Tibial nerve (tissue), 4 donors: Measurements from ENCODE around the gene CTU2. TPM values are rescaled to one million over a fixed set of nuclear protein-coding genes. Genes with fewer than 3 reads are reported as not detected.
A peak's percentile ranks its signal among the peaks of the same experiment; 100 is the strongest.

Experiments
- DNase-seq, 2 donors: peaks; one replicate each; pipeline ENCODE4 v3.0.0-alpha.2; 2019; ENCODE audit warnings: low spot score in 2 of 2
- H3K27ac ChIP-seq, 4 donors: fragments of 200-600 bp; sonication (generic) in 3 of 4; one replicate each; pipeline ENCODE4 v1.5.1; 2017 to 2019; ENCODE audit warnings: mild to moderate bottlenecking in 1 of 4
- H3K27me3 ChIP-seq, 2 donors: fragments of 200-600 bp; sonication (generic) in 1 of 2; one replicate each; pipeline versions ENCODE4 v1.5.1 to v1.6.0; 2017 to 2019
- H3K36me3 ChIP-seq, 3 donors: fragments of 200-600 bp; sonication (generic); one replicate each; pipeline ENCODE4 v1.5.1; 2018 to 2019
- H3K4me1 ChIP-seq, 4 donors: fragments of 200-600 bp; sonication (generic) in 3 of 4; one replicate each; pipeline ENCODE4 v1.5.1; 2017 to 2019
- H3K4me3 ChIP-seq, 4 donors: fragments of 200-600 bp; sonication (generic) in 3 of 4; one replicate each; pipeline ENCODE4 v1.5.1; 2017 to 2019; ENCODE audit warnings: mild to moderate bottlenecking in 1 of 4, moderate library complexity in 1 of 4
- H3K9me3 ChIP-seq, 4 donors: fragments of 200-600 bp; sonication (generic) in 3 of 4; one replicate each; pipeline ENCODE4 v1.5.1; 2017 to 2019
- EP300 ChIP-seq, 2 donors: sonication (generic); formaldehyde crosslinking; IDR thresholded peaks; one replicate each; pipeline ENCODE4 v1.6.1; 2017; ENCODE audit warnings: antibody characterized with exemption in 2 of 2, mild to moderate bottlenecking in 1 of 2
- POLR2A ChIP-seq, 2 donors: fragments of 450-650 bp; IDR thresholded peaks; one replicate each; pipeline ENCODE4 v1.6.1; 2017; ENCODE audit warnings: antibody characterized with exemption in 2 of 2, mild to moderate bottlenecking in 2 of 2, moderate library complexity in 2 of 2
- WGBS, 2 donors: methylation state at CpG; one replicate each; pipeline ENCODE4 v1.1.5; 2018; 5-methylcytosine and 5-hydroxymethylcytosine counted together
- total RNA-seq, 4 donors: library from RNA; depleted of rRNA; stranded (reverse); fragments of >200 nt; gene quantifications; one replicate each; pipeline ENCODE4 v1.1.0, GENCODE V29; 2016
- TF ChIP-seq, protein P1 (sequence below), 5 experiments: fragments of 200-600 bp in 3 of 5; fragments of 450-650 bp in 2 of 5; sonication (generic) in 3 of 5; IDR thresholded peaks; one replicate each; pipeline ENCODE4 v1.5.1; 2016 to 2019; ENCODE audit warnings: antibody characterized with exemption in 5 of 5, mild to moderate bottlenecking in 3 of 5, moderate library complexity in 2 of 5

The CTU2 gene
- total RNA-seq, 4 donors from 2014 or later = 12.3 to 22.5 (median 12.5) TPM

DNA sequence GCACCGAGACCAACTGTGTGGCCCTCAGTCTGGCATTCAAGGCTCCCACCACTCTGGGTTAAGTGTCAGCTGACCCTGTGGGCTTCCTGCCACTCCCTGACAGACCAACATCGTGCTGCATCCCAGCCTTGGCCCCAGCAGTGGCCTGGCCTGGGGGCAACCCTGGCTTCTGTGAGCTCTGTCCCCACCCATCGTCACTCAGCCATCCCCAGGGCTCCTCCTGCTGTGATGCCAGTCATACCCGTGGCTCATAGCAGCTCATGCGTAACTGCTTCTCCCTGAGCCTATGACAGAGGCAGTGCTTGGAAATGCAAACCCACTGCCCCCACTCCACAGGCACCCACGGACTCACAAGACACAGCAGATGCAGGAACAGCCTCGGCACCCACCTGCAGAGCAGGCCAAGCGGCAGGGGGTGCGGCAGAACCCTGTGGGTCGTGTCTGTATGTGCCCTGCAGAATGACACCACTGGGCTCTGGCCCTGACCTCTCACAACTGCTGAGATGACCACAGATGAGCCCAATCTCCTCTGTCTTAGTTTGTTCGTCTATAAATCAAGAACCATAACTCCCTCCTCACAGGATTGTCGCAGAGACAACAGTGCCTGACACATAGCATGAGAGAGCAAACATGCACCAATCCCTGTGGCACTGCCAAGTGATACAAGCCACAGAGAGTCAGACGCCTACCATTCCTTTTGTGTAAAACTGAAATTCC is 52.1 kb downstream of the CTU2 start:
- TF ChIP-seq EP300 (IDR thresholded peaks at IDR 0.05) = no peak
- TF ChIP-seq, protein P1, sequence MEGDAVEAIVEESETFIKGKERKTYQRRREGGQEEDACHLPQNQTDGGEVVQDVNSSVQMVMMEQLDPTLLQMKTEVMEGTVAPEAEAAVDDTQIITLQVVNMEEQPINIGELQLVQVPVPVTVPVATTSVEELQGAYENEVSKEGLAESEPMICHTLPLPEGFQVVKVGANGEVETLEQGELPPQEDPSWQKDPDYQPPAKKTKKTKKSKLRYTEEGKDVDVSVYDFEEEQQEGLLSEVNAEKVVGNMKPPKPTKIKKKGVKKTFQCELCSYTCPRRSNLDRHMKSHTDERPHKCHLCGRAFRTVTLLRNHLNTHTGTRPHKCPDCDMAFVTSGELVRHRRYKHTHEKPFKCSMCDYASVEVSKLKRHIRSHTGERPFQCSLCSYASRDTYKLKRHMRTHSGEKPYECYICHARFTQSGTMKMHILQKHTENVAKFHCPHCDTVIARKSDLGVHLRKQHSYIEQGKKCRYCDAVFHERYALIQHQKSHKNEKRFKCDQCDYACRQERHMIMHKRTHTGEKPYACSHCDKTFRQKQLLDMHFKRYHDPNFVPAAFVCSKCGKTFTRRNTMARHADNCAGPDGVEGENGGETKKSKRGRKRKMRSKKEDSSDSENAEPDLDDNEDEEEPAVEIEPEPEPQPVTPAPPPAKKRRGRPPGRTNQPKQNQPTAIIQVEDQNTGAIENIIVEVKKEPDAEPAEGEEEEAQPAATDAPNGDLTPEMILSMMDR (IDR thresholded peaks at IDR 0.05) = no peak
- no peak for TF ChIP-seq POLR2A (IDR thresholded peaks at IDR 0.05)
- peaks cover 0 to 8% (median 0%) of the 10 kb centered on the region in 4 donors for H3K9me3 ChIP-seq
- DNase-seq = no peak
- H3K36me3 ChIP-seq = peaks cover 0 to 13% (median 0%) of the 10 kb centered on the region in 3 donors
- WGBS, 2 donors = 77 to 82% methylated on average over 10 to 12 of the region's 13 CpGs
- peaks cover 0 to 62% (median 6%) of the 10 kb centered on the region in 4 donors for H3K4me1 ChIP-seq
- H3K4me3 ChIP-seq = no peak overlapping the region
- H3K27ac ChIP-seq = no peak overlapping the region
- no peaks in the 10 kb centered on the region for H3K27me3 ChIP-seq

DNA sequence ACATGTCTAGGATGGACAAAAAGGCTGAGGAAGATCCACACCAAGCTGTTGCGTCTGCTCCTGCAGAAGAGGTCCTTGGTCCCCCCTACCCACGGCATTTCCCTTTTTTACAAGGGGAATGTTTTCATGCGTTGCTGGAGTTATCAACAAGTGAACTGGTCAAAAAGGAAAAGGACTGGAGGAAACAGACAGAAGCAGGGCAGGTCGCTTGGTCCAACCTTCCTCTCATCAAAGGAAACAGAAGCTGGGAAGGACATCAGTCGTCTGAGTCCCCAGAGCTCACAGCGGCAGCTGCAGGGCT is 52.6 kb downstream of the CTU2 start:
- Histone ChIP-seq H3K27me3 (no peaks in the 10 kb centered on the region), H3K27ac (peak overlapping the region in 1 of 4 donors; percentile 65), H3K4me1 (peaks cover 0 to 62% (median 9%) of the 10 kb centered on the region in 4 donors), H3K4me3 (no peak overlapping the region), H3K36me3 (peaks cover 0 to 18% (median 0%) of the 10 kb centered on the region in 3 donors), H3K9me3 (peaks cover 0 to 8% (median 0%) of the 10 kb centered on the region in 4 donors)
- DNase-seq = no peak
- TF ChIP-seq, protein P1 (IDR thresholded peaks at IDR 0.05) = no peak
- no peak for TF ChIP-seq EP300 (IDR thresholded peaks at IDR 0.05)
- TF ChIP-seq POLR2A (IDR thresholded peaks at IDR 0.05) = no peak
- 82 to 85% methylated on average over 6 of the region's 6 CpGs for WGBS, 2 donors

DNA sequence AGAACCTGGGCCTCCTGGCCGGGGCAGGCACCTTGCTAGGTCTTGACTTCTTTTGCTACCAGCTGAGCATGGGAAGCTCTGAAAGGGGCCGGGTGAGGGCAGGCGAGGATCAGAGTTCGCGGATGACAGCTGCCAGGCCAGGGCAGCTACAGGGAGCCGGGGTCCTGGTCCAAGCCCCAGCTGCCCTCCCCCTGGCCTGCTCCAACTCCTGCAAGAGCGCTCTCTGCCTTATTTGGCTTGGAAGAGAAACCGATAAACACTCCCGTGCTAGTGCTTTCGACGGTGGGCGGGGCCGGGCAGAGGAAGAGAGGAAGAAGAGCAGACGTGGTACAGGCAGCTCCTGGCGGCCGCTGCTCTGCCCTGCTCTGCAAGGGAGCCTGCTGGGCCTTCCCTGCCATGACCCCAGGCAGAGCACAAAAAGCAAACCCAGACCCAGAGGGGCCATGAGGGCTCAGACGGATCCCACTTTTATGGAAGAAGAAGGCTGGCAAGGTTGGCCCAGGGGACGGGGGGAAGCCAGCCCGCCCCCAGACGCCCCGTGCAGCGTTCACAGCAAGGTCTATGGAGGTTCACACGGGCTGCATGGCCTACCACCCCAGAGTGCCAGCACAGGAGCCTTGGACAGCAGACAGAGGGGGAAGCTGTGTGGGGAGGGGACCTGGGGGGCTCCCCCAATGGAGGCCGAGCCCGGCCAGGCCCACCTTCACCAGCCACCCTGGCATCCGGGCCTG is 53.1 kb downstream of the CTU2 start:
- Histone ChIP-seq H3K9me3 (peaks cover 0 to 8% (median 0%) of the 10 kb centered on the region in 4 donors), H3K36me3 (peaks cover 0 to 22% (median 0%) of the 10 kb centered on the region in 3 donors), H3K4me3 (no peak overlapping the region), H3K27ac (peak overlapping the region in 1 of 4 donors; percentile 65), H3K27me3 (no peaks in the 10 kb centered on the region), H3K4me1 (peaks cover 0 to 60% (median 9%) of the 10 kb centered on the region in 4 donors)
- TF ChIP-seq, protein P1 (IDR thresholded peaks at IDR 0.05) = peak in 1 of 5 experiments; percentile 27
- TF ChIP-seq POLR2A (IDR thresholded peaks at IDR 0.05) = no peak
- 64 to 69% methylated on average over 19 to 26 of the region's 26 CpGs for WGBS, 2 donors
- DNase-seq = peak in 1 of 2 donors; percentile 38

DNA sequence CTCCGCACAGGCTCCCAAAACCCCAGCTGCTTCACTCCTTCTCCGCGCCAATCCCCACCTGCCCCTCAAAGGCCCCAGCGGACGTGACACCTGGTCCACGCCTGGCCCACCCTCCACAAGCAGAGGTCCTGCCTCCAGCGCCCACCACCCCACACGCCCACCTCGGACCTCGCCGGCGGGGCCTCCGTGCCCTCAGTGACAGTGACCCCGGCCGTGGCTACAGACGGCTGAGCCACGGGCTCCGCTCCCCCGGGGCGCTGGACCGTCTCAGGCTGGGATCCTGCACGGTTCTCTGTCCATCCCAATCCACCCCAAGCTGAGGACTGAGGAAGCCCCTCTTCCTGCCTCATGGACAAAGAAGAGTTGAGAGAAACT is 53.7 kb downstream of the CTU2 start:
- H3K4me3 ChIP-seq = no peak overlapping the region
- no peaks in the 10 kb centered on the region for H3K27me3 ChIP-seq
- no peak for DNase-seq
- H3K27ac ChIP-seq = peak overlapping the region in 1 of 4 donors; percentile 65
- peaks cover 0 to 8% (median 0%) of the 10 kb centered on the region in 4 donors for H3K9me3 ChIP-seq
- TF ChIP-seq EP300 (IDR thresholded peaks at IDR 0.05) = no peak
- no peak for TF ChIP-seq POLR2A (IDR thresholded peaks at IDR 0.05)
- TF ChIP-seq, protein P1 (IDR thresholded peaks at IDR 0.05) = no peak
- H3K36me3 ChIP-seq = peaks cover 0 to 22% (median 0%) of the 10 kb centered on the region in 3 donors
- 85 to 88% methylated on average over 21 to 22 of the region's 22 CpGs for WGBS, 2 donors
- H3K4me1 ChIP-seq = peaks cover 0 to 56% (median 9%) of the 10 kb centered on the region in 4 donors
